DOHH2 (cell line): ENCODE measurements around the gene STOM.

ENCODE experiments used
- H3F3A ChIP-seq: fragments of 200-600 bp; sonication (generic), shearing (Covaris generic); 2 replicates; pipeline ENCODE4 v1.6.0; 2016; ENCODE audit warnings: antibody characterized with exemption, mild to moderate bottlenecking; ENCODE audit not compliant: control insufficient read depth, insufficient read depth
- H3K27ac ChIP-seq: fragments of 200-600 bp; sonication (generic); 2 replicates; pipeline ENCODE4 v1.5.1; 2014; ENCODE audit warnings: low read depth, mild to moderate bottlenecking, low read length, moderate library complexity
- H3K27me3 ChIP-seq: fragments of 200-600 bp; sonication (generic); 2 replicates; pipeline ENCODE4 v1.6.1; 2014; ENCODE audit warnings: mild to moderate bottlenecking, low read length, mixed read lengths; ENCODE audit not compliant: control insufficient read depth
- H3K36me3 ChIP-seq: fragments of 200-600 bp; sonication (generic); 2 replicates; pipeline ENCODE4 v1.6.1; 2014; ENCODE audit warnings: mild to moderate bottlenecking, low read length, moderate library complexity, mixed read lengths; ENCODE audit not compliant: control insufficient read depth
- H3K4me1 ChIP-seq: fragments of 200-600 bp; sonication (generic); 2 replicates; pipeline ENCODE4 v1.6.1; 2014; ENCODE audit warnings: mild to moderate bottlenecking, low read length, mixed read lengths; ENCODE audit not compliant: control insufficient read depth
- H3K4me2 ChIP-seq: fragments of 200-600 bp; sonication (generic); 2 replicates; pipeline ENCODE4 v1.6.0; 2014; ENCODE audit warnings: mild to moderate bottlenecking, low read length, moderate library complexity
- H3K4me3 ChIP-seq: fragments of 200-600 bp; sonication (generic); 2 replicates; pipeline ENCODE4 v1.5.1; 2014; ENCODE audit warnings: mild to moderate bottlenecking, low read length, mixed read lengths
- H3K79me2 ChIP-seq: fragments of 200-600 bp; sonication (generic); 2 replicates; pipeline ENCODE4 v1.6.1; 2014; ENCODE audit warnings: mild to moderate bottlenecking, low read length, mixed read lengths; ENCODE audit not compliant: control insufficient read depth
- H3K9me2 ChIP-seq: fragments of 200-600 bp; sonication (generic); replicated peaks from 2 replicates; pipeline ENCODE4 v1.6.1; 2014; ENCODE audit warnings: mild to moderate bottlenecking, low read length, mixed read lengths; ENCODE audit not compliant: control insufficient read depth
- H3K9me3 ChIP-seq: fragments of 200-600 bp; sonication (generic); 2 replicates; pipeline ENCODE4 v1.6.1; 2014; ENCODE audit warnings: antibody characterized with exemption, low read length, mixed read lengths; ENCODE audit not compliant: control insufficient read depth, insufficient read depth
- H4K20me1 ChIP-seq: fragments of 200-600 bp; sonication (generic); 2 replicates; pipeline ENCODE4 v1.6.0; 2014; ENCODE audit warnings: low read depth, mild to moderate bottlenecking, antibody characterized with exemption, low read length, moderate library complexity; ENCODE audit not compliant: control insufficient read depth, insufficient read depth
- EZH2phosphoT487 ChIP-seq: fragments of 200-600 bp; sonication (generic); IDR thresholded peaks from 2 replicates; pipeline ENCODE4 v1.6.1; 2017; ENCODE audit warnings: borderline replicate concordance, mild to moderate bottlenecking, antibody characterized with exemption, low read length, moderate library complexity, mixed read lengths
- TF ChIP-seq, protein P1 (sequence below): fragments of 200-600 bp; sonication (generic); IDR thresholded peaks from one replicate; pipeline ENCODE4 v1.5.1; 2014; ENCODE audit warnings: antibody characterized with exemption, mild to moderate bottlenecking, low read depth, low read length; ENCODE audit not compliant: poor library complexity, severe bottlenecking

STOM gene

GRCh38 chr9:121328876-121329681 lies 41.0 kb downstream of the STOM start:
- Histone ChIP-seq H3K27me3 (no peaks in the 10 kb centered on the region), H3K36me3 (no peaks in the 10 kb centered on the region), H3K4me3 (no peak overlapping the region), H3K4me1 (no peaks in the 10 kb centered on the region), H3K9me2 (no peaks in the 10 kb centered on the region), H3K79me2 (no peaks in the 10 kb centered on the region), H3K4me2 (no peak overlapping the region), H3K27ac (no peak overlapping the region), H4K20me1 (no peaks in the 10 kb centered on the region), H3K9me3 (no peaks in the 10 kb centered on the region), H3F3A (no peaks in the 10 kb centered on the region)
- TF ChIP-seq, protein P1, sequence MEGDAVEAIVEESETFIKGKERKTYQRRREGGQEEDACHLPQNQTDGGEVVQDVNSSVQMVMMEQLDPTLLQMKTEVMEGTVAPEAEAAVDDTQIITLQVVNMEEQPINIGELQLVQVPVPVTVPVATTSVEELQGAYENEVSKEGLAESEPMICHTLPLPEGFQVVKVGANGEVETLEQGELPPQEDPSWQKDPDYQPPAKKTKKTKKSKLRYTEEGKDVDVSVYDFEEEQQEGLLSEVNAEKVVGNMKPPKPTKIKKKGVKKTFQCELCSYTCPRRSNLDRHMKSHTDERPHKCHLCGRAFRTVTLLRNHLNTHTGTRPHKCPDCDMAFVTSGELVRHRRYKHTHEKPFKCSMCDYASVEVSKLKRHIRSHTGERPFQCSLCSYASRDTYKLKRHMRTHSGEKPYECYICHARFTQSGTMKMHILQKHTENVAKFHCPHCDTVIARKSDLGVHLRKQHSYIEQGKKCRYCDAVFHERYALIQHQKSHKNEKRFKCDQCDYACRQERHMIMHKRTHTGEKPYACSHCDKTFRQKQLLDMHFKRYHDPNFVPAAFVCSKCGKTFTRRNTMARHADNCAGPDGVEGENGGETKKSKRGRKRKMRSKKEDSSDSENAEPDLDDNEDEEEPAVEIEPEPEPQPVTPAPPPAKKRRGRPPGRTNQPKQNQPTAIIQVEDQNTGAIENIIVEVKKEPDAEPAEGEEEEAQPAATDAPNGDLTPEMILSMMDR = no peak
- TF ChIP-seq EZH2phosphoT487 = no peak

GRCh38 chr9:121328476-121328875 lies 41.6 kb downstream of the STOM start:
- Histone ChIP-seq H4K20me1 (no peaks in the 10 kb centered on the region), H3K79me2 (no peaks in the 10 kb centered on the region), H3K36me3 (no peaks in the 10 kb centered on the region), H3F3A (no peaks in the 10 kb centered on the region), H3K27ac (no peak overlapping the region), H3K4me1 (no peaks in the 10 kb centered on the region), H3K9me2 (no peaks in the 10 kb centered on the region), H3K27me3 (no peaks in the 10 kb centered on the region), H3K9me3 (no peaks in the 10 kb centered on the region), H3K4me3 (no peak overlapping the region), H3K4me2 (no peak overlapping the region)
- TF ChIP-seq EZH2phosphoT487 = no peak
- TF ChIP-seq, protein P1 = no peak

GRCh38 chr9:121326901-121327613 lies 43.0 kb downstream of the STOM start:
- TF ChIP-seq, protein P1 = no peak
- no peak for TF ChIP-seq EZH2phosphoT487

More at GRCh38 chr9:121326901-121327613, 43.0 kb downstream of the STOM start:
- Histone ChIP-seq H4K20me1 (no peaks in the 10 kb centered on the region), H3F3A (no peaks in the 10 kb centered on the region), H3K9me3 (no peaks in the 10 kb centered on the region), H3K4me2 (no peak overlapping the region), H3K36me3 (no peaks in the 10 kb centered on the region), H3K4me3 (no peak overlapping the region), H3K9me2 (no peaks in the 10 kb centered on the region), H3K79me2 (no peaks in the 10 kb centered on the region), H3K27me3 (no peaks in the 10 kb centered on the region), H3K4me1 (no peaks in the 10 kb centered on the region), H3K27ac (no peak overlapping the region)
